HG02852 (cell line): ENCODE data around the gene PRSS48.
A peak's percentile ranks its signal among the peaks of the same experiment; 100 is the strongest.
"Not testable (repeated sequence)": the region's sequence is repeated elsewhere in the genome, so short reads cannot be mapped to it uniquely, and the experiment has no call there.

Experiments used
- ATAC-seq: cut with Tn5 transposase; IDR thresholded peaks from one replicate; pipeline ENCODE4 v1.9.1; 2021; ENCODE audit warnings: mild to moderate bottlenecking, moderate library complexity; ENCODE audit not compliant: unreplicated experiment

The PRSS48 gene, protein sequence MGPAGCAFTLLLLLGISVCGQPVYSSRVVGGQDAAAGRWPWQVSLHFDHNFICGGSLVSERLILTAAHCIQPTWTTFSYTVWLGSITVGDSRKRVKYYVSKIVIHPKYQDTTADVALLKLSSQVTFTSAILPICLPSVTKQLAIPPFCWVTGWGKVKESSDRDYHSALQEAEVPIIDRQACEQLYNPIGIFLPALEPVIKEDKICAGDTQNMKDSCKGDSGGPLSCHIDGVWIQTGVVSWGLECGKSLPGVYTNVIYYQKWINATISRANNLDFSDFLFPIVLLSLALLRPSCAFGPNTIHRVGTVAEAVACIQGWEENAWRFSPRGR

DNA sequence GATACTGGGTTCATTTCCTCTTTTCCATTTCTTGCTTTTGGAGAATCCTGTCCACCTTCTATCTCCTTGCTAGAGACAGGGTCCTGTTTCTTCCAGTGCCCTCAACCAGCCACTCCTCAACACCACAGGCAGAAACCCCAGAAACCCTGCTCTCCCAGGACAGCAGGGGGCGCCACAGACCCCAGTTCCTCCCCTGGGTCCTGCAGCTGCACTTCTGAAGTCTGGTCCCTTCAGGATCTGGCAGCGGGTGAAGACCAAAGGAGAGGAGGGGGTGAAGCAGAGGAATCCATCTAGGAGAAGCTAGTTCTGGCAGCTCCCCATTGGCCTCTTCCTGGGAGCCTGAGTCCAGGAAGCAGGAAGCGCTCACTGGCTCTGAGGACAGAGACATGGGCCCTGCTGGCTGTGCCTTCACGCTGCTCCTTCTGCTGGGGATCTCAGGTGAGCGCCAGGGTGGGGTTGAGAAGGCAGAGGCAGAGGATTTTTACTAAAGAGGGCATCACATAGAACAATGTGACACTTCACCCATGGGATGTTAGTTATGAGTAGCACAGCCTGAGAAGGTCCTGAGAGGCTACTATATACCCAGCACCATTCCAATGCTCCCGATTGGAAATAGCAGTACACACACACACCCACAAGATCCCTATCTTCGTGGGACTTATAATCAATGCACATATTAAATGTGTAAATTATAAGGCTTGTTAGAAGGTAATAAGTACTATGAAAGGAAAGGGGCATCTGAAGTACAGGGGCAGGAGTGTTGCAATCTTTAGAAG lies at the start of gene PRSS48:
TSS of gene PRSS48 (plus strand) at position 375 of the 776 bp plus-strand sequence. CDS start at position 387, 12 bp downstream.
- ATAC-seq: peak; percentile 64

DNA sequence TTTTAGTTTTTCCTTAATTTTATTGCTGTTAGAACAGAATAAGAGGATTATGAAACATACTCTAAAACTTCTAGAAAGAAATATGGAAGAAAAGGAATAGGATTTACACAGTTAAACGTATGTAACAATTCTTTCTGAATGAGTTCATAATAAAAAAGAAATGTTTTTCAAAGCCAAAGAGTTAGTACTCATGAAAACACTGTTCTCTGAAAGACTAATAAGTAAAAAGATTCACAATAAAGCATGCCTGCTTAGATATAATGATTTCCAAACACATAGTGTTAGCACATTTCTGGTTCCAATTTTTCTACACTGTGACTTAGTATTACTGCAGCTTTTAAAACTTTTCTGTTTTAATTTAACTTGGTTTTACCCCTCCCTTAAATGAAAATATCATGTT lies 49.8 kb upstream of the PRSS48 start:
- ATAC-seq: no peak

DNA sequence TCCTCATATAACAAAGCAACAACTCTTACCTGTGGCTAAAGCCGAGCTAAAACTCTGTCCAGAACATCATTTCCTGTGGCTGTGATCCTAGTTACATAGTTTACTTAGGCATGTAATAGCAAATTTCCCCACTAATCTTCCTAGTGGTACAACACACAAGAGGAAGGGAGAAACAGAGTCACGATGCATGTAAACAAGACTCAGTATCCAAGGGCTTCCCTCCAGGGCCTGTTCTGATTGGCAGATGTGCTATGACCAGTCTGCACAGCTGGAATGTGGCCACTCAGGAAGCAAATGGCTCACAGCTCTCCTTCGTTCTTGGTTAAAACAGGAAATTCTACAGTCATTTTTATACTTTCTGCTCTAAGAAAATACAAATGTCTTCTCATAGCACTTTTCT lies 49.2 kb upstream of the PRSS48 start:
- ATAC-seq: no peak

DNA sequence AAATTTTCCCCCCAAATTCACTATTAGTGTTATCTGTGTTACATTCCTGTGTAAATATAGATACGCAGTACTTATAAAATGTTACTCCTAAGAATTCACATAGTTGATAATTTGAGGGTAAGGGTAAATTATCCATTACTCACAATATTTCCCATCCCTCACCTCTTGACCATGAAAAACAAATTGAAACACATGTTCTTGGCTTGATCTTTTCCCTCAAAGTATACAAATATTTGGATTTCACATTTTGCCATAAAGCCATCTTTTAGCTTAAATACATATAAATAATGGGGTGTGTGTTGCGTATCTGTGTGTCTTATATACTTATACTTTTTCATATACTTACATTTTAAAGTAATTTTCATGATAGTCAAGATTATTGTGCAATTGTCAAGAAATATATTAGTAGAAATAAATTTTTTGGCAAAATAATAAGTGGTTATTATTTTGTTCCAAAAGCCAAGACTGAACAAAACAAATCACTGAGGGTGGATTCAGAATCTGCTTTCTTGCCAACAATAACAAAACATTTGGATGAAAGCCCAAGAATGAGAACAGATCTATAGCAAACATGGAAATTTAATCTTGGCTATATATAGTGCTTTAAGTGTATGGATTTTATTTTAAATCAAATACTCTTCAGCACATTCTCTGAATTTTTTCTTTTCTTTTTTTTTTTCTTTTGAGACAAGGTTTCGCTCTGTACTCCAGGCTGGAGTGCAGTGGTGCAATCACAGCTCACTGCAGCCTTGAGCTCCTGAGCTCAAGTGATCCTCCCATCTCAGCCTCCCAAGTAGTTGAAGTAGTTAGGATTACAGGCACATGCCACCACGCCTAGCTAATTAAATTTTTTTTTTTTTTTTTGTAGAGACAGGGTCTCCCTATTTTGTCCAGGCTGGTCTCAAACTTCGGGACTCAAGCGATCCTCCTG lies 48.5 kb upstream of the PRSS48 start:
- ATAC-seq: no peak

DNA sequence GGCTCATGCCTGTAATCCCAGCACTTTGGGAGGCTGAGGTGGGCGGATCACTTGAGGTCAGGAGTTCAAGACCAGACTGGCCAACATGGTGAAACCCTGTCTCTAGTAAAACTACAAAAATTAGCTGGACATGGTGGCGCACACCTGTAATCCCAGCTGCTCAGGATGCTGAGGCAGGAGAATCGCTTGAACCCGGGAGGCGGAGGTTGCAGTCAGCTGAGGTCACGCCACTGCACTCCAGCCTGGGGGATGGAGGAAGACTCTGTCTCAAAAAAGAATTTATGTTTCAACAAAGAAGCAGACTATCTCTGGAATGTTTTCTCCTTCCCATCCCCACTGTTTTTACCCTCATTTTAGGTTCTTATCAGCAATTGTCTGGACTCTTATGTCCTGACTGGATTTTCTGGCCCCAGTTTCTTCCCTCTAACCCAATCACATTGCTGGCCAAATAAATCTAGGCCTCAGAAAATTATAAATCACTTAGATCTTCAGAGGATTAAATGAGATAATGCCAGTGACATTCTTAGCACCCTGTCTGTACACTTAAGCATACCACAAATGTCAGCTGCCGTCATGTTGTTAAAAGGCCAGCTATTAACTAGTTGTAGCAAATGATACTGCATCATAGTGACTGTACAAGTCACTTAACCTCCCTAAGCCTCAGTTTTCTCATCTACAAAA lies 44.9 kb upstream of the PRSS48 start:
- ATAC-seq: no peak

DNA sequence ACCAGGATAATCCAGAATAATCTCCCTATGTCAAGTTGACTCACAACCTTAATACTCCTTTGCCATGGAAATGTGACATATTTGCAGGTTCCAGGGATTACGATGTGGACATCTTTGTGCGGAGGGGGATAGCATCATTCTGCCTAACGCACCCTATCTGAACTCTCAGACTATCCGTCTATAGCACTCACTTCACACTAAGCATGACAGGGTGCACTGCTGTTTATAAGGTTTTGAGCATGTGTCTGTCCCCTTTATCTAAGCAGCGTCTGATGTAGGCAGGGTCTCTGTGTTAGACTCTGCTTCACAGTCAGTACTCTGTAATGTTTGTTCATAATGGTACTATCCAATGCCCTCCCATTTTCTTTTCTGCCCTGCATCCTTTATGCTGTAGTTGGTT lies 43.4 kb upstream of the PRSS48 start:
- no peak for ATAC-seq

DNA sequence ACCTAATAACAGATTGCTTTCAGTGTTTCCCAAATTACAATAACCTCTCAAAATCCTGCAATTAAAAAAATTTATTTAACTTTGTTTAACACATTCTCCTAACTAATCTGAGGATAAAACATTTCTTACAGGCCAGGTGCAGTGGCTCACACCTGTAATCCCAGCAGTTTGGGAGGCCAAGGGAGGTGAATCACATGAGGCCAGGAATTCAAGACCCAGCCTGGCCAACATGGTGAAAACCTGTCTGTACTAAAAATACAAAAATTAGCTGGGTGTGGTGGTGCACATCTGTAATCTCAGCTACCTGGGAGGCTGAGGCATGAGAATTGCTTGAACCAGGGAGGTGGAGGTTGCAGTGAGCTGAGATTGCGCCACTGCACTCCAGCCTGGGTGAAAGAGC lies 41.6 kb upstream of the PRSS48 start:
- not testable (repeated sequence) for ATAC-seq

DNA sequence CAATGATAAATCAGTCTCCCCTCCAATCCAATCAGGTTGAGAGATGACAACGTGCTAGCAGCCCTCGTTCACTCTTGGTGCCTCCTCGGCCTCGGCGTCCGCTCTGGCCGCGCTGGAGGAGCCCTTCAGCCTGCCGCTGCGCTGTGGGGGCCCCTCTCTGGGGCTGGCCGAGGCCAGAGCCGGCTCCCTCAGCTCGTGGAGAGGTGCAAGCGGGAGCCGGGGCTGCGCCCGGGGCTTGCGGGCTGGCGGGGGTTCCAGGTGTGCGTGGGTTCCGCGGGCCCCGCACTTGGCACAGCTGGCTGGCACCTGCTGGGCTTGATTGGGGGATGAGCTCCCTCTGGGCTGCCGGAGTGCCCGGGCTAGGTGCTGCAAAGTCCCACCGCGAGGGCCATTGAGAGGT lies 40.9 kb upstream of the PRSS48 start:
- ATAC-seq: no peak

DNA sequence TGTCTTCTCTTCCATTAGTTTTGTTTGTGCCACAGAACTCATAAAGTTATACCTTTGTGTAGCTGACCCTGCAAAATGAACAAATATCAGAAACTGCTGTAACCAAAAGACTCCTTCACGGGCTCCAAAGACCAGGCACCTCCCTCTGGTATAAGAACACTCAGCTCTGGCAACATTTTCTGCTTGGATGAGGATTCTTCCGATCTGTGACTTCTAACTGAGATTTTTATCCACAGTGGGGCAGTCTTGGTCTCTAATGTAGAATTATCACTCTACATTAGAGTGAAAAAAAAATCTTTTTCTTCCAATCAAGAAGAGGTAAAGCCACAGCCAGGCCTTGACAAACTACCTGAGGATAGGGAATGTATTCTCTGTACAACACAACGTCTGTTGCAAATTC lies 38.5 kb upstream of the PRSS48 start:
- ATAC-seq: no peak

DNA sequence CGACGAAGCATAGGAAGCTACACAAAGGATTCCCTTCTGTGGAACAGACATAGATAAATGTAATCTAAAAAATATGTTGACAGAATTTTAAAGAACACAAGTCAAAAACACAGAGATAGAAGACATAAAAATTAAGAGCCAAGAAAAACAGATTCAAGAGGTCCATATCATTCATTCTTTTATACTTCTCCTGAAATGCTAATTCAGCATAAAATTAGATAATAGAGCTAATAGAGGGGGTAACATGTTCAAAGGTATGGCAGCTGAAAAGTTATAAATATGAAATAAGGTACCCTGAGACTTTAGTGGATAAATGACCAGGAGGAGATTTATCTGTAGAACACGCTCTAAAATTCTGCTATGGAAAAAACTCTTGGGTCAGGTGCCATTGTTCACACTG lies 37.4 kb upstream of the PRSS48 start:
- no peak for ATAC-seq

DNA sequence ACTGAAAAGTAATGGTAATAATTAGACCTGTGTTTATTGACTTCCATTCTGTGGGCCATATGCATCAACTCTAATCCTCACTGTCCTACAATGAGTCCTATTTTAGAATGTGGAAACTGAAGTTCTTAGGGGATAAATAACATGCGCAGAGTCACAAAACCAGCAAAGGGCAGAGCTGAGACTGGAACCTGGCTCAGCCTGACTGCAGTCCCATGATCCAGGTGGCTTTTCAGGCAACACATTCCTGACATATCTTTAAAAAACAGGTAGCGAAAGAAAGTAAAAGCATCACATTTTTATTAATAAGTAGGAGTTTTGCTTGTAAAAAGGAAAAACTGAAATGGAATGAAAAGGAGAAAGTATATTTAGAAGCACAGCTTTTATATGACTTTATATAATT lies 34.7 kb upstream of the PRSS48 start:
- no peak for ATAC-seq

DNA sequence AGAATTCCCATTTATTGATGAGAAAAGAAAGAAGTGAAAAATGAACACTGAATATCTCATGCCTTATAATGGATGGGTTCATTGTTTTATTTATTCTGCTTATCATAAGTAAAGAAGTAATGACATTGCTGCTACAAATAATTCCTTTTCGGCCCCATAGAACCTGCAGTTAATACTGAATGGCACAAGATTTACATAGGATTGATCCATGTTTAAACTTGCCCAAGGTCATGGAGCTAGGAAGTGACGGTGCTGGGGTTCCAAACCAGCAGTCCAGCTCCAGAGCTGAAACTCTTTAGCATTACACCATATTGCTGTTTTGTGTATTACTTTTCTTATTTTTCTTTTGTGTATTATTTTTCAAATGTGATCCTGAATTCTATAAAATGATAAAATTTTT lies 30.2 kb upstream of the PRSS48 start:
- no peak for ATAC-seq

DNA sequence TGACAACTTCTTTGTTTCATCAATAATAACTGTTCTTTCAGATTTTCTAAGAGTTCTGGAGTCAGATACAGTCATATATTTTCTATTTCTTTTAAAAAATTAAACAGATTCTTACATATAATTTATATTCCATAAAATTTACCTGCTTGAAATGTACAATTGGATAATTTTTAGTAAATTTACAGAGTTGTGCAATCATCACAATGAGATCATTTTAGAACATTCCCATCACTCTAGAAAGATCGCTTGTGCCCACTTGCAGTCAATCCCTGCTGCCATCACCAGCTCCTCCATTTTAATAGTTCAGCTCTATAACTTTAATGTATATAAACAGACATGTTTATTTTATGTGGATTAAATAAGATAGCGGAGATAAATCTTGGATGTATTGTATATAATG lies 29.6 kb upstream of the PRSS48 start:
- ATAC-seq: no peak

DNA sequence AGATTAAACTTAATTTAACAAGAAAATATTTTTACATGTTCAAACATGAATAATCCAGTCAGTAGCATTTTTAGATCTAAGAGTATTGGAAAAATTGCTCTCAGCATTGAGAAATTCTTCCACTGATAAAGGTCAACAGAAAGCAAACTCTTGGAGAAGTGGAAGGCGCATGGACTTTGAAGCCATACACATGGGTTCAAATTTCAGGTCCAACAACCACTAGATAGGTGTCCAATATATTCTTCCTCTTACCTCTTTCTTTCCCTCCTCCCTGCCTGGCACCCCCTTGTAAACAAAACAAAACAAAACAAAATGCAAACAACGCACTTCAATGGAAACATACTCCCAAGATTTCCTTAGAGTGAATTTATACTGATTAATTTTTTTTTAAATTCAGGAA lies 28.4 kb upstream of the PRSS48 start:
- no peak for ATAC-seq

DNA sequence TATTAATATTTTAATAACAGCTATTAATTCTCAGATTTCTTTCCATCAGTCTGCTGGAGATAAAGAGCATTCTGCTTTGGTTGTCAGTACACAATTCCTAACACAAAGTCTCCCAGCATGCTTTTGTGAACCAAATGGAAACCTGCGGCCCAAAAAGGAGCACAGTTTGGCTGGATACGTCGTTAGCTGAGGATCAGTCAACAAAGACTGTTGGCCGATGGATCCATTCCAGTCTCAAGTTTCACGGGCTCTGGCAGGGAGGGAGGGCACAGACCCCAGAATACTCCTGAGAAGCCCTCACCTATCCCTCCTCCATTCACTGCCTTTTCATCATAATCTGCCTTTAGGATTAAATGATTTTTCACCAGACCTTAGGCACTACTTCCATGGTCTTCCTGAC lies 26.3 kb upstream of the PRSS48 start:
- ATAC-seq: no peak

DNA sequence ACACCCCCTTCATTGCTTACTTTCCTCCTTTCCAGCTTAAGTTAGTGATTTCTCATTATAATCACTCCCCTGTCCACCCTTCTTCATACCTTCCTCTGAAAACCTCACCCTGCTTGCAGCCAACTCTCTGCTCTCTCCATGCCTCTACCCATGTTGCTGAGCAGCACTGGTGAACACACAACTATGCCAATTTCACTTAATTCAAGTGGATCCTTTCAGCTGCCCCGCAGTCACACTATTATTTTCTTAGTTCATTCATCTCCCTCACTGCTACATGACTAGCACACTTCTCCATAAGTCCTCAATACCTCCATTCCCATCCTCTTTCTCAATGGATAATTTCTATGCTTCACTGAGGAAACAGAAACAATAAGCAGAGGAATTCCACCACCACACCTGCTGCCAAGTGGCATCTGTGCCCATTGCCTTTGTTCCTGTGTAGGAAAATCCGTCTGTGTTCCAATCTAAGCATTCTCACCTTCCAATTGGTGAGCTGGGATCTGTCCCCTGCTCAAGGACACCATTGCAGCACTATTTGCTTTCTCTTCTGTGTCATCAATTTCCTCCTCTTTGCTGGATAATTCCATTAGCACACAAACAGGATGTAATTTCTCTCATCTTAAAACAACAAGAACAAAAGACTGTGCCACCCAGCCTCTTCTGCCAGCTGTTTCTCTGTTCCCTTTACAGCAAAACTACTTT lies 25.2 kb upstream of the PRSS48 start:
- no peak for ATAC-seq

DNA sequence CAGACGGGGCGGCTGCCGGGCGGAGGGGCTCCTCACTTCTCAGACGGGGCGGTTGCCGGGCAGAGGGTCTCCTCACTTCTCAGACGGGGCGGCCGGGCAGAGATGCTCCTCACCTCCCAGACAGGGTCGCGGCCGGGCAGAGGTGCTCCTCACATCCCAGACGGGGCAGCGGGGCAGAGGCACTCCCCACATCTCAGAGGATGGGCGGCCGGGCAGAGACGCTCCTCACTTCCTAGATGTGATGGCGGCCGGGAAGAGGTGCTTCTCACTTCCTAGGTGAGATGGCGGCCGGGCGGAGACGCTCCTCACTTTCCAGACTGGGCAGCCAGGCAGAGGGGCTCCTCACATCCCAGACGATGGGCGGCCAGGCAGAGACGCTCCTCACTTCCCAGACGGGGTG lies 21.7 kb upstream of the PRSS48 start:
- ATAC-seq: not testable (repeated sequence)

DNA sequence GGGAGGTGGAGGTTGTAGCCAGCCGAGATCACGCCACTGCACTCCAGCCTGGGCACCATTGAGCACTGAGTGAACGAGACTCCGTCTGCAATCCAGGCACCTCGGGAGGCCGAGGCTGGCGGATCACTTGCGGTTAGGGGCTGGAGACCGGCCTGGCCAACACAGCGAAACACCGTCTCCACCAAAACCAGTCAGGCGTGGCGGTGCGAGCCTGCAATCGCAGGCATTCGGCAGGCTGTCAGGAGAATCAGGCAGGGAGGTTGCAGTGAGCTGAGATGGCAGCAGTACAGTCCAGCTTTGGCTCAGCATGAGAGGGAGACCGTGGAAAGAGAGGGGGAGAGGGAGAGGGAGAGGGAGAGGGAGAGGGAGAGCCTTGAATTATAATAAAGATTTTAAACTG lies 21.3 kb upstream of the PRSS48 start:
- not testable (repeated sequence) for ATAC-seq

DNA sequence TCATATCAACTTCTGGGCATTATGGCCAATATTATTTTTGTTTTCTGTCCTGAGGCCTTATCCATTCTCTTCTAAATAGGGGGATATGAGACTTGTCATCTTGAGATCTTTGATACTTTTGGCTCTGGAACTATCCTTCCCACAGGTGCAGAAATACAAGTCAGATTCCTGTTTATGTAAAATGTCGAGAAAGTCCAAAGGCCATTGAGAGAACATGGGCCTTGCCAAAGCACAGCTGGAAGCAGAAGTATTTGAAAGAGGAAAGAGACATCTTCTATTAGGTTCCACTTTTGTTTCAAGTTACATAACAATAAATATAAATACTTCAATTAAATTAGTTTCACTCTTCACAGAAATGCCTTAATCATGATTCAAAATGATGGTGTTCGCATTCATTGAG lies 20.8 kb upstream of the PRSS48 start:
- no peak for ATAC-seq

DNA sequence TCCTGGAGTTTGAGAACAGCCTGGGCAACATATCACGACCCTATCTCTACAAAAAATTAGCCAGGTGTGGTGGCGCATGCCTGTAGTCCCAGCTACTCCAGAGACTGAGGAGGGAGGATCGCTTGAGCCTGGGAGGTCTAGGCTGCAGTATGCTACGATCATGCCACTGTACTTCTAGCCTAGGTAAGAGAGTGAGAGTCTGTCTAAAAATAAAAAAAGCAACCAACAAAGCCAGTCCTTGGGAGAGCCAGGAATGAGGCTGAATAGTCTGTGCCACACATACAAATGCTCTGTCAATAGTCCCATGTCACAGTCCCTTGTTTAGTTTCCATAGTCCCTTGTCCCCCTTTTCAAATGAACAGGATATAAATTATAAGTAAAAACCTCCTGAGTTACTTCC lies 19.3 kb upstream of the PRSS48 start:
- no peak for ATAC-seq
